GM20431 (cell line): ENCODE data around the gene FAAH.

Source experiments
- in situ Hi-C: fragments of 300-500 bp; cut with MseI, MboI; formaldehyde crosslinking; loops from one replicate; pipeline ENCODE4 v1.15.0; 2020; ENCODE audit warnings: low sequenced_read_pairs; ENCODE audit not compliant: unreplicated experiment

Gene FAAH

DNA sequence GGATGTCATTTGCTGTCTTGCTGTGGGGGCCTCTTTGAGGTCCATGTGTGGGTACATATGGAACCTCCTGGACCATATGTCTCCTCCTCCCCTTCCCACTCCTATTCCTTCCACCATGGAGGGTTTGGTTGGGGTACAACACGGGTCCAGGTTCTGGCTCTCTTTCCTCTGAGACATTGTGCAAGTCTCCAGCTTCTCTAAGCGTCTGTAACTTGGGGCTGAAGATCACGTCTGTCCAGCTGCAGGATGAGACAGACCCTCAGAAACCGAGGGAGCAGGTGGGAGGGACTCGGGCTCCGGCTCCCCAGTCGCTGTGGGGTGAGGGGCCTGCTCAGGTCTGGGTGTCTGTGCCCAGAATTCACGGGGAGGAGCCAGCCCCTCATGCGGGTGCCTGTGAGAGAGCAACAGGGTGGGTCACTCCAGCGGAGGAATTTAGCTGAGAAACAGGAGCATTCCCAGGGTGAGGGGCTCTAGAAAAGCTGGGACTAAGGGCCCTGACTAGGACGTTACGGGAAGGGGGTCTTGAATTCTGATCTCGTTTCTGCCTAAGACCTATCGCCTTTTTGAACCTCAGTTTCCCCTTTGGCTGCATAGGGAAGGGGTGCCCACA lies 53.5 kb downstream of the FAAH start:
- in situ Hi-C loops = no loop called here

- in situ Hi-C loops = no loop called here
Measured at GRCh38 chr1:46448109-46448911, 54.2 kb downstream of the FAAH start.

DNA sequence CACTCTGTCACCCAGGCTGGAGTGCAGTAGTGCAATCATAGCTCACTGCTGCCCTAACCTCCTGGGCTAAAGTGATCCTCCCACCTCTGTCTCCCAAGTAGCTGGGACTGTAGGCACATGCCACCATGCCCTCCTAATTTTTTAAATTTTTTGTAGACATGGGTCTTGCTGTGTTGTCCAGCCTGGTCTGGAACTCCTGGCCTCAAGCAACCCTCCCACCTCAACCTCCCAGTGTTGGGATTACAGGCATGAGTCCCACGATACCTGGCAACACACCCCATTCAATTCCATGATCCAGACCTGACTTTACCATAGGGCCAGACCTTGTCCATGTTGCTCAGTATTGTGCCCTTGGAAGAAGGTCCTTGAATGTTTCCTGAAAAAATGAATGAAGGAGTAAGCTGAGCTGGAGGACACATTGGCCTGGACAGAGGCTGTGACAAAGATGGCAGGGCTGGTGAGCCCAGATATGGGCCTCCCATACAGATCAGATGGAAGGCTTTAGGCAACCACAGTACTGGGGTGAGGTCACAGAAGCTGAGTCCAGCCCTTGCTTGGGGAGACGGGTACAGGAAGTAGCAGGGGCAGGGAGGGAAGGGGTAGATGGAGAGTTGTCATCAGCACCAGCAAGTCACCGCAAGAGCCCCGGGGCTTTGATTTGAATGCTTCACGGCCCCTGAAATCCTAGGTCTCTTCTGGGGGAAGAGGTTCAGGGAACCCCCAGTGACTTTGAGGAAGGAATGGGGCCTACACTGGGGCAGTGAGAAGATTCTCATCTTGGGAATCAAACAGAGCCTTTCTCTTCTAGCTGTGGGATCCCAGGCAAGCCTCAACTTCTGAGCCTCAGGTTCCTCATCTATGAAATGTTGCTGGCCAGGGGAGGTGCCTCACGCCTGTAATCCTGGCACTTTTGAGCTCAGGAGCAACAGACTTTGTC lies 55.4 kb downstream of the FAAH start:
- in situ Hi-C loops = no loop called here

DNA sequence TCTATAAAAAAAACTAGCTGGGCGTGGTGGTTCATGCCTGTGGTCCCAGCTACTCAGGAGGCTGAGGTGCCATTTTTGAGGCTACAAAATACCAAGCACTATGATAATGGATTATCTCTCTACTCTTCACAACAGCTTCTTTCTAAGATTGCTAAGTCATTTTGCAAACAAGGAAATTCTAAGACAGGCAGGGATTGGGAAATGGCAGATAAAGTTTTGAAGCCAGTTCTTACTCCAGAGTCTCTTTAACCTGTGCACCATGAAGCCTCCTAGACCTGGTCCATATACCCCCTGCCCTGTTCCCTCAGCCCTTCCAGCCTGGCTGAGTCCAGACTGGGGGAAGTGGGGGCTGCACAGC lies 56.0 kb downstream of the FAAH start:
- in situ Hi-C loops = no loop called here

DNA sequence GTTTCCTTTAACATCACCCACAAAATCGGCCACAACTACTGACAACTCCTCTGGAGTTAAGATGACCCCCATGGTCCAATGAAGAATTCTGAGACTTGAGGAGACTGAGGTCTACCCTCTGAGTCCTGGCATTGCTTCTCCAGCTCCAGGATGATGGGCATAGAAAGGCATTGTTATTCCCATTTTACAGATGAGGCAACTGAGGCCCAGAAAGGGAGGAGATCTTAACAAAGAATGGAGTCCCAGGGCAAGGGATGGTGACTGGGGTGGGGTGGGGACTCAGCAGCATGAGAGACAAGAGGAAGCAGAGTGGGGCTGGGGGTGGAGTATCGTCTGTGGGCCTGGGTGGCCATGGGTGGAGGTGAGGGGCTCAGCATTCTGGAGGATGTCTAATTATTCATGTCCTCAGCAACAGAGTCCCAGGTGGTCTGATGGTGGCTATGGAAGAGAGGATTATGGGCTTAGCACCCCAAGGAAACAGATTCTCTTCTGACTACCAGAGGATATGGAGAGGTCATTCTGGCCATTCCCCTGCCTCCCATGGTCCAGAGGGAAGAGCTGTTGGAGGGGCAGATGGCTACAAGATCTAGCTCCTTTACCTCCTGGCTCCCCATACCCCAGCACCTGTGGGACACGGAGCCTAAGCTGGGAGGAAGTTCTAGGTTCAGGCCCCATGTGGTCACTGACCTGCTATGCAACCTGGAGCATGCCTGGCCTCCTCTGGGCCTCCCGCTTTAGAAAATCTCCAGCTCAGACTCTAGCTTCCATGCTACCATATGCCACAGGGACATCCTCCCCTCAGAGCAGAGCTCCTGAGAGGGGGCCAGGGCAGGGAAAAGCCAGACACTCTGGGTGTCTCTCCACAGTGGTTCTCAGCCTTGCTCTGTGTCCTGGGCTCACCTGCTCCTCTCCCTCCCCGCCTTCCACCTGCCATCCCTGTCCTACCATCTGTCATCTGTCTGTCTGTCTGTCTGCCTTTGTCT lies 58.1 kb downstream of the FAAH start:
- in situ Hi-C loops = no loop called here

- in situ Hi-C loops = no loop called here
Measured at GRCh38 chr1:46452931-46453325, 58.8 kb downstream of the FAAH start.

GRCh38 chr1:46453449-46453848 lies 59.3 kb downstream of the FAAH start:
- in situ Hi-C loops = no loop called here

- in situ Hi-C loops = no loop called here
Measured at GRCh38 chr1:46455951-46456350, 61.8 kb downstream of the FAAH start.

GRCh38 chr1:46456411-46456963 lies 62.4 kb downstream of the FAAH start:
- in situ Hi-C loops = no loop called here

DNA sequence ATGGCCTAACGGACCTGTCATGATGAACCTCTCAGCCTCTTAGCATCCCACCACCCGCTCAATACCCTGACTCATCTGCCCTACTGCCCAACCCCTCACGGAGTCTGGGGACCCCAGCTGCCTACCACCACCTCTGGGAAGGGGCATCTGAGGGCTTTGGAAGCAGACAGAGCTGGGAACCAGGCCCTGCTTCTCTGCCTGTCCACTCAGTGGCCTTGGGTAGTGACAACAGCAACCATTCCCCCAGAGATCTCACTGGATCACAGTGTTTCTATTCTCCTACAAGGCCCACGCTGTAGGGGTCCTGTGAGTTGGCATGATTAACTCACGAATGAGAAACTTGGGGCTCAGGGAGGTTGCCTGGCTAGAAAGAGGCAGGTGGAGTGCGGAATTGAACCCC lies 63.1 kb downstream of the FAAH start:
- in situ Hi-C loops = no loop called here

DNA sequence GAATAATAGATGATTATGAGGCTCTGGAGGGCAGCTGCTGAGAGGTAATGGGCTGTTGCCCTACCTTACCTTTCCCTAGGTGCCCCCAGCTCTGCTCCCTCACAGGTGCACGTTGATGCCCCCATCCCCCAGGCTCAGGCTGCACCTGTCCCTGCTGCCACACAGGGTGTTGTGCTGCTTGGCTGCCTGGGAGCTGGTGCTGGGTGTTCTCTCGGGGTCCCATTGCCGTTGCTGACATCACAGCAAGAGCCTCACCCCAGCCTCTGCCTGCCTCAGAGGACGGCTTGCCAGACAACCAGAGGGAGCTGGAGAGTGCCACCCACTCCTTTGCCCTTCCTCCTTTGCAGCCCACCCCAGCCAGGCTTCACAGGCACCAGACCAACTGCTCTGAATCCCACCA lies 64.1 kb downstream of the FAAH start:
- in situ Hi-C loops = no loop called here

GRCh38 chr1:46458846-46459245 lies 64.7 kb downstream of the FAAH start:
- in situ Hi-C loops = no loop called here

DNA sequence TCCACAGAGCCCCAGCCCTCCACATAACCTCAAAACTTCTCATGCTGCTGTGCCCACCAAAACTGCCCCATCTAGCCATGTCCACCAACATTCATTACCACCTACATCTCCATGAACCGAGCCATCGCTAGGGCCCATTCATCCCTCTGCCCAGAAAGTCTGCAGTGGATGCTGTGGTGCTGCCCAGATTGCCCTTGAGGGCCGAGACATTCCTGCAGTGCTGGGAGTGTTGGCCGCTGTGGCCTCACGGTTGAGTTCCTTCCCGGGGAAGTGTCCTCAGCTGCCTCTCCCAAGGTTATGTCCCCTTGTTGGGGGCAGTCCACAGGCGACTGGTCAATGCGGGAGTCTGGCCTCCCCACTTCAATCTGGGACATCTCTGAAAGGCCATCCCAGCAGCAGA lies 65.2 kb downstream of the FAAH start:
- in situ Hi-C loops = no loop called here

- in situ Hi-C loops = no loop called here
Measured at GRCh38 chr1:46461017-46461808, 67.1 kb downstream of the FAAH start.

GRCh38 chr1:46461809-46462448 lies 67.8 kb downstream of the FAAH start:
- in situ Hi-C loops = no loop called here
